HG02870 (cell line): ENCODE data around the gene ADARB2.

Experiments used
- ATAC-seq: cut with Tn5 transposase; IDR thresholded peaks from one replicate; pipeline ENCODE4 v1.9.1; 2021; ENCODE audit warnings: mild to moderate bottlenecking, moderate library complexity; ENCODE audit not compliant: unreplicated experiment

The ADARB2 gene

GRCh38 chr10:1380088-1380671 lies 357.1 kb downstream of the ADARB2 start:
- ATAC-seq = no peak

DNA sequence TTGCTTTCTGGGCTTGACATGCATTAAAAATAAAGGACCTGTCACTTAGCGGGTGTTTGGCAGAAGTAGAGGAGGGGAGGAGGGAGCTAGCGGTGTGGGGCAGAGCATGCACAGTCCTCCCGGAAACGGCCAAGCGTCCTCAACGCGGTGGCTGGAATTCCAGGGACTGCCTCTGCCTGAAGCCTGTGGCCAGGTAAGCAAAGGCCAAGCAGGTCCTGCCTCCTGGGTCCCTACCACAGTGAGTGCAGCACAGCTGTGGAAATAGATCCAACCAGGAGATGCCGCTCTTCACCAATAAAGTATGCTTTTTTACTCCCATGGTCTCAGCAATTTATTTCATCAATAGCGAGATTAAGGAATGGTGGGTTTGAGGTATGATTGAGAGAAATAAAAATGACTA lies 357.7 kb downstream of the ADARB2 start:
- ATAC-seq = no peak

GRCh38 chr10:1378473-1378872 lies 358.9 kb downstream of the ADARB2 start:
- ATAC-seq = no peak

DNA sequence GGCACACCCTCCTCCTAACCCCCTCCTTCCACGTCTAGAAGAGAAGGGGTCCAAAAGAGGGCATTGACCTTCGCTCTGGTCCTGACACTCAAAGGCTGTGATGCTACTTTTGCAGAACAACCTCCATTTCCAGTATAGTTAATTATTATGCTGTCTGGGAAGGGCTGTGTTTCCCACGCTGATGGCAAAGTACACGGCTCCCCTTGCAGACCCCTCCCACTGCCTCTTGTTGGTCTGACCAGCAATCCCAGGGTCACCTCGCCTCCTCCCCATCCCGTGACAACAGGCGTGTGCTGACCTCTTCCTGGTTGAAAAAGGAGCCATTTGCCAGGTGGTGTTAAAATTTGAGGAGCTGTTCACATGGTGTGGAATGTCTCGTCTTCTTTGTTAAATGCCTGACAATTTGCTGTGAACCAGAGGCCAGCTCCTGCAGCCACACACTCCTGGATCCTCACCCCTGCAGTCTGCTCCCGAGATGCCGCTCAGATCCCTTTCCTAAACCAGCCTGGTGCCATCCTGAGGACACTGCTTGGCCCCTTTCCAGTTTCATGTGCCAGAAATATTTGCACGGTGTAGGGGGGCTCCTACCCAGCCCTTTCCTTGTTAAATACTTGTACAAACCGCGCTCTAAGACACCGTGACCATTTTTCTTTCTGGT lies 359.5 kb downstream of the ADARB2 start:
- no peak for ATAC-seq

GRCh38 chr10:1377231-1377630 lies 360.1 kb downstream of the ADARB2 start:
- no peak for ATAC-seq

DNA sequence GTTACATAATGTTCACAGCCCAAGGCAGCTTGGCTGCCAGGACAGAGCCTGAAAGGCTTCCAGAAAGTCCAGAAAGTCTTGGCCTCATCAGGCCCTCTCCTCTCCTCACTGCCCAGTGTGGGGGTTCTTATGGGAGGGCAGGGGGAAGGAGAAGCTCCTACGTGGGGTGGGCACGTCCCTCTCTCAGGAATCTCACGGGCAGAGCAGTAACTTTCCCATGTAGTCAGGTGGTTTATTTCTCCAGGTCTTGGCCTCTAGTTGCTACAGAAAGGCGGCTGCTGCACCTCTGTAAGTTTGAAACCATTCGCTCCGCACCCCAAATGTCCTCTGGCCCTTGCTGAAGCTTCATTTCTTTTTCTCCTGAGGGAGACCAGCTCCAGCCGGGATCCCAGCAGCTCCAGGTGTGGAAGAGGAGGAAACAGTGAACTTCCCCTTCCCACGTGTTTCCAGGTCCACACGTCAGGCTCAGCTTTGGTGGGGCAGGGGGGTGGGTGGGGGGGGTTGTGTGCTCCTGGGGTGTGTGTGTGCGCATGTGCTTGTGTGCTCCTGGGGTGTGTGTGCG lies 360.9 kb downstream of the ADARB2 start:
- no peak for ATAC-seq

GRCh38 chr10:1375346-1376170 lies 361.8 kb downstream of the ADARB2 start:
- ATAC-seq = no peak

DNA sequence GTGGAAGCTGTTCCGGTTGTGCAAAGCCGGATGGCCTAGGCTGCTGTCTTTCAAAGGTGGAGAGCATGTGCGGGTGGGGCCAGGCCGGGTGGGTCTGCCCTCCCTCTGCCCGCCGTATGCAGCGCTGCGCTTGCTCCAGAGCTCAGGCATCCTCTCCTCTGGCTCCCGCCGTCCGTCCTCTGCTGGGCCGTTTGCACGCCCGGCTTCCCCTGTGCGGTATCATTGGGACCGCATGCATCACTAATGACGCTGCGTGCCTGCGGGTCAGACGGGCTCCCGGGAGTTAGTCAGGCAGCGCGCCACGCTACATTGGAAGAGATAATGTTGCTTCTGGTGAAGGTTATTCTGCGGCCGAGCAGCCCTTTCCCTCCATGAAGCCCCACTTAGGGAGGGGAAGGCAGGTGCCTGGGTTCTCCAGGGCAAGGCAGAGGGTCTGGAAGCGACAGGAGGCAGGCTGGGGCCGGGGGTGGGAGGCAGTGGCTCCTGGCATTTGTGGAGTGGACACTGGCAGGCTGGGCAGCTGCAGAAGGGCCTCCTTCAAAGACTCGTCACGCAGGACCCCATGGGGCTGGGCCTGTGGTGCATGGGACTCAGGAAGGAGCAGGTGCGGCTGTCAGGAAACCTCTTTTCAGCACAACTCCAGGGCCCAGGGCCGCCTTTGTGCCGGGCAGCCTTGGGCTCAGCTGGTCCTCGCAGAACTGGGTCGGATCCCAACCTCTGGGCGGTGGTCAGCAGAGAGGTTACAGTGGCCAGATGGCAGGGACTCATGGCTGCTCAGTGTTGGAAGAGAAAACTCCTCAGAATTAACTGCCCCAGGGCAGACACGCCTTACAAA lies 362.6 kb downstream of the ADARB2 start:
- no peak for ATAC-seq

- ATAC-seq = no peak
Observed at GRCh38 chr10:1373287-1373686, 364.0 kb downstream of the ADARB2 start.

DNA sequence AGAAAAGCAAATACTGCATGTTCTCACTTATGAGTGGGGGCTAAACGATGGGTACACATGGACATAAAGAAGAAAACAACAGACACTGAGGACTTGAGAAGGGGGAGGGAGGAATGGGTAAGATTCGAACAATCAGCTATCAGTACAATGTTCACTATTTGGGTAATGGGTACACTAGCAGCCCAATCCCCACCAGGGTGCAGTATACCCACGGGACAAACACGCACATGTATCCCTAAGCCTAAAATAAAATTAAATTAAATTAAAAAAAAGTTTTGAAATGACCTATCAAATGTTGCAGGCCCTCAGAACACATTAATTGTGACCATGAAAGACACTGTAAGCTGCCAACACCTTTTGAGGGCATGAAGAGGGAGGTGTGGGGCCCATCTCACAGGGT lies 365.1 kb downstream of the ADARB2 start:
- no peak for ATAC-seq

DNA sequence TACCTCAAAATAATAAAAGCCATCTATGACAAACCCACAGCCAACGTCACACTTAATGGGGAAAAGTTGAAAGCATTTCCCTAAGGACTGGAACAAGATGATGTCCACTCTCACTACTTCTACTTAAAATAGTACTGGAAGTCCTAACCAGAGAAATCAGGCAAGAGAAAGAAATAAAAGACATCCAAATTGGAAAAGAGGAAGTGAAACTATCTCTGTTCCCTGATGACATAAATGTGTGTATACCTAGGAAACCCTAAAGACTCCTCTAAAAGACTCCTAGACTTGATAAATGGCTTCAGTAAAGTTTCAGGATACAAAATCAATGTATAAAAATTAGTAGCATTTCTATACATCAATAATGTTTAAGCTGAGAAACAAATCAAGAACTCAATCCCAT lies 367.0 kb downstream of the ADARB2 start:
- no peak for ATAC-seq

- ATAC-seq = no peak
Observed at GRCh38 chr10:1369665-1370064, 367.7 kb downstream of the ADARB2 start.

GRCh38 chr10:1369197-1369596 lies 368.1 kb downstream of the ADARB2 start:
- no peak for ATAC-seq

DNA sequence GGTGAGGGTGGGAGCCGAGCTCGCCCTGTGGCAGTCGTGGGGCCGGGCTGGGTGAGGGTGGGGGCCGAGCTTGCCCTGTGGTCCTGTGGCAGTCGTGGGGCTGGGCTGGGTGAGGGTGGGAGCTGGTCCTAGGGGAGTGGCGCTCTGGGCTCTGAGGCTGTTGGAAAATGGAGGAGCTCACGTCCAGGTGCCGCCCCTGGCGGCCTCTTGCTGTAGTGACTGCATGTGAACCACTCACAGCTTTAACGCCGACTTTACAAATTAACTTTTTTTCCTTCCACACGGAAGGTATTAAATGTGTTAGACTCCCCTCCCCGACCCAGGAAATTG lies 368.5 kb downstream of the ADARB2 start:
- peak; percentile 87 for ATAC-seq

- ATAC-seq = no peak
Observed at GRCh38 chr10:1367938-1368841, 369.1 kb downstream of the ADARB2 start.

DNA sequence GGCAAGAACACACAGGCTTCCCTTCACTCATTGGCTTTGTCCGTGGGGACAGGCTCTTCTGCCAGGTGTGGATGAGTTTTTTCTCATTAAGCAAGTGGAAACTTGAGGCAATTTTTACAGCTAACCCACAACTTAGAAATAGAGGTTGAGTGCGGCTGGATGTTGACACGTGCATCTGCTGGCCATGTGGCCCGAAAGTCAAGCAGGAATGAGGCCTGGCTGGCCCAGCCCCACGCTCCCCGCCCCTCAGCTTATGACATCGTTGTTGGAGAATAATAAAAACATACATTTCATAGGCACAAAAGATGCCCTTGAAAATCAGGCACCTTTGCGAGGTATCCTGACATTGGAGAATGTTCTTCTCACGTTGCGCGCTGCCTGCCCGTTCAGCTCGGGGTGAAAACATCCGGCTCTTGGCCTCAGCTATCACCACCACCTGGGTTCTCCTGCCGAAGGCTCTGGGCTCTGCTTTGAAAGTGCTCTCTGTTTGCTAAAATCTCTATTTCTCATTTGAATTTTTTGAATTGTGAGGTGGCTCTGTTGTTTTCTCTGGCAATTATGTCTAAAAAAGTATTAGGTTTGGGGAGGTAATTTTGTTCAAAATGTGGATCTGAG lies 370.4 kb downstream of the ADARB2 start:
- ATAC-seq = no peak

DNA sequence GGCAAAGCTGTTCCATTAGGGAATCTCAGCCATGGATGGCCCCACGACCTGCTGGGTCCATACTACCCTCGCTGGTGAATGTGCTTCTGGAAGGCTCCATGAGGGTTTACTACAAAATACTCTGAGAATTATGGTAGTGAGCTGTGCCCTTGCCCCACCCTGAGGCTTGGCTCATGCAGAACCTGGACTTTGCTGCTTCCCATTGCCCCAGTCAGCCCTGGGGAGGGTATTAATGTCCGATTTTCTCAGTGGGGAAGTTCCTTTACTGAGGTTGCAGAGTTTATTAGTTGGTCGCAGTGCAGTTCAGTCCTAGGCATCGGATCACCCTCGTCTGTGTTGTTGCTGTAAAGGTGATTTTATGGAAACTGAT lies 371.0 kb downstream of the ADARB2 start:
- no peak for ATAC-seq

DNA sequence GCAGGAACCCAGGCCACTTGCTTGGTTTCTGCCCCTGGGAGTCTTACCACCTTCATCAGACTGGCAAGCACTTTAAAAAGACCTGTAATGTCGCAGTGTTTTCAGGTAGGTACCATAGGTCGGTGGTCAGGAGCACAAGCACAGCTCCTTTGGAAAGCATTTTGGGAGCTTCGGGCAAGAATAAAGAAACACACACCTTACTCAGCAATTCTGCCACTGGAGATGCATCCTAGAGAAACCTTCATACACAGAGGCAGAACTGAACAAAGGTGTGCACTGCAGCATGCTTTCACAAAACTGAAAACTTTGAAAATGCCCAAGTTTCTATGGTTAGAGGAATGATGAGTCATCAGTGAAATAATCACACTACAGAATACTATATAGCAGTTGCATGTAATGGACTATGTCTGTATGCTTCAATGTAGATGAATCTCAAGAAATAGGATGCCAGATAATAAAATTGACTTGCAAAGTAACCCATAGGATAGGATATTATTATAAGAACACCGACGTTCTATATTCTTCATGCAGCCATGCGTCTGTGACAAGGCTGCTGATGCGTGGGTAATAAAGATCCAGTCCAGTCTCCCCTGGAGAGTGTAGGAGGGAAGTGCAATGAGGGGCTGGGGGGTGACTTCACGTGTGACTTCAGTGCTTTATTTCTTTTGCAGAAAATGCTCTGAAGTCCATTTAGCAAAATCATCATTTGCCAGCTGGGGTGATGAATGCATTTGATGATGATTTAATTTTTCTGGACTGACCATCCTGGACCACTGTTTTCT lies 371.6 kb downstream of the ADARB2 start:
- no peak for ATAC-seq
